Calu3 (cell line): ENCODE data around the gene PRPF38B. TPM values are rescaled to one million over a fixed set of nuclear protein-coding genes. Genes with fewer than 3 reads are reported as not detected.
A peak's percentile ranks its signal among the peaks of the same experiment; 100 is the strongest.

Experiments
- BruUV-seq: library from RNA; stranded (reverse); fragments of 400-500 nt; replicated peaks from 2 replicates; lab custom pipeline; 2021; lab: Mats Ljungman, UMichigan
- CTCF ChIA-PET: fragments of 300-600 bp; sonication (Branson Sonifier 250); formaldehyde crosslinking; loops from one replicate; lab custom pipeline; 2022; ENCODE audit warnings: antibody characterized with exemption; lab: Charles Lee
- DNase-seq: peaks from one replicate; pipeline ENCODE4 v3.0.0; 2022
- H3K27ac Mint-ChIP-seq: one replicate; pipeline ENCODE4 v1.8.0; 2022; ENCODE audit warnings: mixed read lengths; ENCODE audit not compliant: unreplicated experiment
- H3K27me3 Mint-ChIP-seq: one replicate; pipeline ENCODE4 v1.8.0; 2022; ENCODE audit warnings: mixed read lengths; ENCODE audit not compliant: unreplicated experiment
- H3K36me3 Mint-ChIP-seq: one replicate; pipeline ENCODE4 v1.8.0; 2022; ENCODE audit warnings: mild to moderate bottlenecking, moderate library complexity, mixed read lengths; ENCODE audit not compliant: insufficient read depth, unreplicated experiment
- H3K4me1 Mint-ChIP-seq: one replicate; pipeline ENCODE4 v1.8.0; 2022; ENCODE audit warnings: mild to moderate bottlenecking, low read depth, mixed read lengths; ENCODE audit not compliant: unreplicated experiment
- H3K4me3 Mint-ChIP-seq: one replicate; pipeline ENCODE4 v1.8.0; 2022; ENCODE audit warnings: mild to moderate bottlenecking, low read depth, moderate library complexity, mixed read lengths; ENCODE audit not compliant: unreplicated experiment
- H3K9me3 Mint-ChIP-seq: one replicate; pipeline ENCODE4 v1.8.0; 2022; ENCODE audit warnings: low read depth, mixed read lengths; ENCODE audit not compliant: unreplicated experiment
- intact Hi-C: fragments of 100-400 bp; cut with micrococcal nuclease; formaldehyde crosslinking; loops from one replicate; pipeline ENCODE4 v1.10.0; 2022; ENCODE audit not compliant: unreplicated experiment
- total RNA-seq: library from RNA; stranded (reverse); gene quantifications from 2 replicates; pipeline ENCODE4 v1.2.3, GENCODE V29; 2022
- TF ChIP-seq, protein P1 (sequence below): fragments of 200-600 bp; IDR thresholded peaks from one replicate; pipeline ENCODE4 v1.8.0; 2022; ENCODE audit warnings: antibody characterized with exemption; ENCODE audit not compliant: unreplicated experiment

Gene PRPF38B
- total RNA-seq, 1 experiment from 2014 or later: 47.6 TPM

DNA sequence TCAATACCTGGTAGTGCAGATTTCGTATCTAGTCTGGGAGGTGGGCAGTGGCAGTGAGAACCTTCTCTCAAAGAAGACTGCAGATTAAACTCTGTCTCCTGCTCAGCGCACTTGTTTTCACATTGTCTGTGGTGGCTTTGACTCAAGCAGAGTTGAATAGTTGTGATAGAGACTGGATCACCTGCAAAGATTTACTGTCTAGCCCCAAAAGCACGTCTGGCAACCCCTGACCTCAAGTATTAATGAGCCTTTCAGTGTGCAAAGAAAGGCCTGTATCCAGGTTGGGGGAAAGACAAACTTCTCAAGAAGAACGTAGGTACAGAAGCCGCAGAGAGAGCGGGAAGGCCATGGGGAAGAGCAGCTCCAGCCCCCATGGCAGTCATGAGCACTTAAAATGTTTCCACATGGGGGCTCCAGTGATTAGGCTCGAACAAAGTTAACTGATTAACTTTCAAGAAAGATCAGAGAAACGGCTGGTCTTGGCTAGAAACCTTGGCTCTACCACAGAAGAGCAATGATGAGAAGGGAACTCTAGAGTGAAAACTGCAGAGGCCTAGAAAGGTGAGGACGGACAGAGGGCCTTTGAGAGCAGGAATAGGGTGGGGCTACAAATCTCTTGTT lies 46.4 kb upstream of the PRPF38B start:
- BruUV-seq: no TSS peak
- CTCF ChIA-PET: no interaction called here
- Mint-ChIP-seq H3K4me3 (no peak overlapping the region), H3K4me1 (peaks cover 26% of the 10 kb centered on the region), H3K9me3 (no peaks in the 10 kb centered on the region), H3K27me3 (no peaks in the 10 kb centered on the region), H3K27ac (no peak overlapping the region), H3K36me3 (no peaks in the 10 kb centered on the region)
- intact Hi-C loops: loop anchor here (10.0 kb wide), 1 partner anchor 51 kb away; no protein-coding TSS in a partner anchor
- TF ChIP-seq, protein P1, sequence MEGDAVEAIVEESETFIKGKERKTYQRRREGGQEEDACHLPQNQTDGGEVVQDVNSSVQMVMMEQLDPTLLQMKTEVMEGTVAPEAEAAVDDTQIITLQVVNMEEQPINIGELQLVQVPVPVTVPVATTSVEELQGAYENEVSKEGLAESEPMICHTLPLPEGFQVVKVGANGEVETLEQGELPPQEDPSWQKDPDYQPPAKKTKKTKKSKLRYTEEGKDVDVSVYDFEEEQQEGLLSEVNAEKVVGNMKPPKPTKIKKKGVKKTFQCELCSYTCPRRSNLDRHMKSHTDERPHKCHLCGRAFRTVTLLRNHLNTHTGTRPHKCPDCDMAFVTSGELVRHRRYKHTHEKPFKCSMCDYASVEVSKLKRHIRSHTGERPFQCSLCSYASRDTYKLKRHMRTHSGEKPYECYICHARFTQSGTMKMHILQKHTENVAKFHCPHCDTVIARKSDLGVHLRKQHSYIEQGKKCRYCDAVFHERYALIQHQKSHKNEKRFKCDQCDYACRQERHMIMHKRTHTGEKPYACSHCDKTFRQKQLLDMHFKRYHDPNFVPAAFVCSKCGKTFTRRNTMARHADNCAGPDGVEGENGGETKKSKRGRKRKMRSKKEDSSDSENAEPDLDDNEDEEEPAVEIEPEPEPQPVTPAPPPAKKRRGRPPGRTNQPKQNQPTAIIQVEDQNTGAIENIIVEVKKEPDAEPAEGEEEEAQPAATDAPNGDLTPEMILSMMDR: no peak
- no peak for DNase-seq

DNA sequence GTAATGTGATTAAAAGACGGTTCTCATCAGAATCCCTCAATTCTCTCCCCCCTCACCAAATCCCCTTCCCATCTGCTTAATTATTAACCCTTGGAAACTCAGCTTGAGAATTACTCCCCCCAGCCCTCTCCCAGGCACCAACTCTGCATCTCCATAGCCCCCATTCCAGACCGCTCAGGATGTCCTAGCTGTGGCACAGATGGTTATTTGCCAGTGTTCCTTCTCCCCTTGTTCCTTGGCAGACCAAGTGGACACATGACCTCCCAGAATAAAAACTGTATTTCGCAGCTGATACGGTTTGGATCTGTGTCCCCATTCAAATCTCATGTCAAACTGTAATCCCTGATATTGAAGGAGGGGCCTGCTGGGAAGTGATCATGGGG lies 45.9 kb upstream of the PRPF38B start:
- BruUV-seq: no TSS peak
- Mint-ChIP-seq H3K9me3 (no peaks in the 10 kb centered on the region), H3K27me3 (no peaks in the 10 kb centered on the region), H3K4me3 (no peak overlapping the region), H3K4me1 (peaks cover 26% of the 10 kb centered on the region), H3K36me3 (no peaks in the 10 kb centered on the region), H3K27ac (no peak overlapping the region)
- CTCF ChIA-PET: interaction anchor here (0.9 to 1.0 kb wide), 2 partner anchors 45 to 134 kb away, joined by 3 to 5 read pairs; partner anchors contain the start of gene PRPF38B
- intact Hi-C loops: loop anchor here (10.0 kb wide), 1 partner anchor 51 kb away; no protein-coding TSS in a partner anchor
- TF ChIP-seq, protein P1: no peak
- no peak for DNase-seq

DNA sequence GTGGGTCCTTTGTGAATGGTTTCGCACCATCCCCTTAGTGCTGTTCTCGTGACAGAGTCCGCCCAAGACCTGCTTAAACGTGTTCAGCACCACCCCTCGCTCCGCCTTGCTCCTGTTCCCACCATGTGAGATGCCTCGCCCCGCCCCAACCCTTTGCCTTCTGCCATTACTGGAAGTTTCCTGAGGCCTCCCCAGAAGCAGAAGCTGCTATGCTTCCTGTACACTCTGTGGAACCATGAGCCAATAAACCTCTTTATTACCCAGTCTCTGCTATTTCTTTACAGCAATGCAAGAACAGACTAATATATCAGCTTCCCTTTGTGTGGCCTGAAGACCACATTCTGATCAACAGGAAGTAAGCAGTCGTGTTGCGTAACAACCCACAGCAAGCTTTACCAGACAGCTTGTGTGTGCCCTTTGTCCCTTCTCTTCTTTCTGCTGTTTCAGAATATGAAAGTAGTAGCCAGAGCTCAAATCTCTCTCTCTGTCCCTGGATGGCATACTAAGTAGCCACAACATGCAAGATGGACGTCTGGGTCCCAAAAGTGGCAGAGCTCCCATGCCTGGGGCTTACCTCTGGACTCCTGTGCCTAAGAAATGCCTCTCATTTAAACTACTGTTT lies 45.4 kb upstream of the PRPF38B start:
- DNase-seq: peak; percentile 36
- H3K27ac Mint-ChIP-seq: peak overlapping the region; percentile 88
- TF ChIP-seq, protein P1: no peak
- intact Hi-C loops: loop anchor here (10.0 kb wide), 1 partner anchor 52 kb away; no protein-coding TSS in a partner anchor
- H3K9me3 Mint-ChIP-seq: no peaks in the 10 kb centered on the region
- H3K4me3 Mint-ChIP-seq: no peak overlapping the region
- CTCF ChIA-PET: interaction anchor here (0.6 to 1.0 kb wide), 3 partner anchors 22 to 134 kb away, joined by 3 to 5 read pairs (median 4); partner anchors contain the start of gene PRPF38B
- H3K4me1 Mint-ChIP-seq: peaks cover 26% of the 10 kb centered on the region
- no TSS peak for BruUV-seq
- H3K36me3 Mint-ChIP-seq: no peaks in the 10 kb centered on the region
- no peaks in the 10 kb centered on the region for H3K27me3 Mint-ChIP-seq

DNA sequence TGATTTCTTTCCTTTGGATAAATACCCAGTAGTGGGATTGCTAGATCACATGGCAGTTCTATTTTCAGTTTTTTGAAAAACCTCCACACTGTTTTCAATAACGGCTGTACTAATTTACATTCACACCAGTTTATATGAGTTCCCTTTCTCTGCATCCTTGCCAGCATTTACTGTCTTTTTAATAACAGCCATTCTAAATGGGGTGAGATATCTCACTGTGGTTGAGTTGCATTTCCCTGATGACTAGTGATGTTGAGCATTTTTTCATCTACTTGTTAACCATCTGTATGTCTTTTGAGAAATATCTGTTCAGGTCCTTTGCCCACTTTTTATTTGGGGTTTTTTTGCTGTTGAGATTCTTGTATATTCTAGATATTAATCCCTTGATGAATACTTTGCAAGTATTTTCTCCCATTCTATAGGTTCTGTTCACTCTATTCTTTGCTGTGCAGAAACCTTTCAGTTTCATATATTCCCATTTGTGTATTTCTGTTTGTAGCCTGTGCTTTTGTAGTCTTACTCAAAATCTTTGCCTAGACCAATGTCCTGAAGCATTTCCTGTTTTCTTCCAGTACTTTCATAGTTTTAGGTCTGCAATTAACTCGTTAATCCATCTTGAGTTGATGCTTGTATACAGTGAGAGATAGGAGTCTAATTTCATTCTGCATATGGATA lies 38.5 kb upstream of the PRPF38B start:
- Mint-ChIP-seq H3K4me3 (no peak overlapping the region), H3K27ac (no peak overlapping the region), H3K9me3 (no peaks in the 10 kb centered on the region), H3K36me3 (no peaks in the 10 kb centered on the region), H3K4me1 (no peaks in the 10 kb centered on the region), H3K27me3 (no peaks in the 10 kb centered on the region)
- TF ChIP-seq, protein P1: no peak
- CTCF ChIA-PET: no interaction called here
- DNase-seq: no peak
- no TSS peak for BruUV-seq
- intact Hi-C loops: no loop called here
